GM12878 (cell line): ENCODE measurements around the gene ZNF416. TPM values are rescaled to one million over a fixed set of nuclear protein-coding genes. Genes with fewer than 3 reads are reported as not detected.

Experiments used
- BHLHE40 ChIP-seq, 2 experiments: fragments of 450-650 bp in 1 of 2; IDR thresholded peaks; 2 replicates each; pipeline ENCODE4 v1.6.1; 2011 to 2017; ENCODE audit warnings: low read depth in 2 of 2, borderline replicate concordance in 1 of 2, improper control_type of control experiment in 1 of 2, low read length in 1 of 2, mild to moderate bottlenecking in 1 of 2
- CHD2 ChIP-seq: IDR thresholded peaks from 2 replicates; pipeline ENCODE4 v1.6.1; 2011; ENCODE audit warnings: low read depth, low read length, improper control_type of control experiment, borderline replicate concordance
- CREM ChIP-seq: IDR thresholded peaks from 2 replicates; pipeline ENCODE4 v1.6.1; 2014; ENCODE audit warnings: antibody characterized with exemption, low read depth
- DPF2 ChIP-seq: fragments of 450-650 bp; IDR thresholded peaks from 2 replicates; pipeline ENCODE4 v1.6.1; 2017; ENCODE audit warnings: mild to moderate bottlenecking
- E2F4 ChIP-seq: IDR thresholded peaks from 2 replicates; pipeline ENCODE4 v1.6.1; 2012; ENCODE audit warnings: low read depth, low read length, improper control_type of control experiment
- E2F8 ChIP-seq: fragments of 450-650 bp; IDR thresholded peaks from 2 replicates; pipeline ENCODE4 v1.6.1; 2018; ENCODE audit warnings: mild to moderate bottlenecking, low read depth, moderate library complexity; ENCODE audit not compliant: partially characterized antibody
- EP300 ChIP-seq, 2 experiments: fragments of 150-350 bp in 1 of 2; IDR thresholded peaks; 2 replicates each; pipeline ENCODE4 v1.6.1; 2011 to 2012; ENCODE audit warnings: low read depth in 2 of 2, low read length in 2 of 2, borderline replicate concordance in 1 of 2, improper control_type of control experiment in 1 of 2, inconsistent platforms in 1 of 2; ENCODE audit not compliant: control insufficient read depth in 1 of 2
- EZH2 ChIP-seq: IDR thresholded peaks from 2 replicates; pipeline ENCODE4 v1.6.1; 2012; ENCODE audit warnings: low read depth, mild to moderate bottlenecking, control low read depth, inconsistent platforms, low read length, borderline replicate concordance; ENCODE audit not compliant: control insufficient read depth
- GABPA ChIP-seq: IDR thresholded peaks from 2 replicates; pipeline ENCODE4 v1.6.1; 2014; ENCODE audit warnings: antibody characterized with exemption, low read depth, mild to moderate bottlenecking, inconsistent platforms
- HDAC6 ChIP-seq: fragments of 200-600 bp; sonication (generic); IDR thresholded peaks from one replicate; pipeline ENCODE4 v1.8.0; 2017; ENCODE audit warnings: antibody characterized with exemption; ENCODE audit not compliant: unreplicated experiment
- KDM1A ChIP-seq: fragments of 200-600 bp; sonication (generic); IDR thresholded peaks from 2 replicates; pipeline ENCODE4 v1.6.1; 2016; ENCODE audit warnings: borderline replicate concordance
- PAX5 ChIP-seq: IDR thresholded peaks from 2 replicates; pipeline ENCODE4 v1.6.1; 2011; ENCODE audit warnings: low read depth, low read length, borderline replicate concordance
- POLR2AphosphoS5 ChIP-seq: IDR thresholded peaks from 2 replicates; pipeline ENCODE4 v1.6.1; 2011; ENCODE audit warnings: mild to moderate bottlenecking, low read length, inconsistent platforms
- RAD51 ChIP-seq: fragments of 450-650 bp; IDR thresholded peaks from 2 replicates; pipeline ENCODE4 v1.6.1; 2016; ENCODE audit warnings: moderate library complexity, mild to moderate bottlenecking, inconsistent platforms
- RB1 ChIP-seq: fragments of 450-650 bp; formaldehyde crosslinking; IDR thresholded peaks from 2 replicates; pipeline ENCODE4 v1.6.1; 2017; ENCODE audit warnings: mild to moderate bottlenecking, borderline replicate concordance
- RUNX3 ChIP-seq: IDR thresholded peaks from 2 replicates; pipeline ENCODE4 v1.6.1; 2012; ENCODE audit warnings: low read length, inconsistent platforms
- SPI1 ChIP-seq: IDR thresholded peaks from 2 replicates; pipeline ENCODE4 v1.6.1; 2011; ENCODE audit warnings: low read depth, mild to moderate bottlenecking, low read length, moderate library complexity, borderline replicate concordance; ENCODE audit not compliant: insufficient read depth
- SUPT20H ChIP-seq: IDR thresholded peaks from 2 replicates; pipeline ENCODE4 v1.6.1; 2011; ENCODE audit warnings: low read depth, mild to moderate bottlenecking, low read length, moderate library complexity, borderline replicate concordance; ENCODE audit not compliant: control insufficient read depth
- polyA plus RNA-seq, 11 experiments: library from polyadenylated mRNA; depleted of rRNA in 4 of 11; unstranded in 6 of 11; stranded (reverse) in 5 of 11; fragments of >200 nt; fragmentation: Nextera tagmentation in 4 of 11; fragmentation: Illumina TruSeq in 1 of 11; extraction: Ambion mirVana in 4 of 11; extraction: Trizol in 1 of 11; gene quantifications; 1 replicate in 1 of 11; 2 replicates in 10 of 11; pipeline versions ENCODE4 v1.2.1 to v1.2.3, GENCODE V29; 2011 to 2016; ENCODE audit warnings: inconsistent platforms in 2 of 11, missing spikeins in 2 of 11, low read depth in 1 of 11
- total RNA-seq, 4 experiments: library from RNA; depleted of rRNA in 3 of 4; stranded (reverse); fragments of >200 nt in 3 of 4; fragmentation: Illumina TruSeq in 1 of 4; extraction: Trizol in 1 of 4; gene quantifications; 2 replicates each; pipeline versions ENCODE4 v1.2.1 to v1.2.3, GENCODE V29; 2013 to 2021
- TF ChIP-seq, protein P1 (sequence below): fragments of 450-650 bp; formaldehyde crosslinking; IDR thresholded peaks from 2 replicates; pipeline ENCODE4 v1.4.0; 2022; ENCODE audit warnings: mild to moderate bottlenecking, moderate library complexity
- TF ChIP-seq, protein P2 (sequence below): fragments of 450-650 bp; IDR thresholded peaks from 2 replicates; pipeline ENCODE4 v1.6.1; 2016; ENCODE audit warnings: mild to moderate bottlenecking

ZNF416 gene
- total and polyA plus RNA-seq, 10 of the 15 experiments (the other 5 are each of a cell fraction or from before 2014, with no cell fraction given) = 1.2 to 5.4 (median 4.7) TPM

DNA sequence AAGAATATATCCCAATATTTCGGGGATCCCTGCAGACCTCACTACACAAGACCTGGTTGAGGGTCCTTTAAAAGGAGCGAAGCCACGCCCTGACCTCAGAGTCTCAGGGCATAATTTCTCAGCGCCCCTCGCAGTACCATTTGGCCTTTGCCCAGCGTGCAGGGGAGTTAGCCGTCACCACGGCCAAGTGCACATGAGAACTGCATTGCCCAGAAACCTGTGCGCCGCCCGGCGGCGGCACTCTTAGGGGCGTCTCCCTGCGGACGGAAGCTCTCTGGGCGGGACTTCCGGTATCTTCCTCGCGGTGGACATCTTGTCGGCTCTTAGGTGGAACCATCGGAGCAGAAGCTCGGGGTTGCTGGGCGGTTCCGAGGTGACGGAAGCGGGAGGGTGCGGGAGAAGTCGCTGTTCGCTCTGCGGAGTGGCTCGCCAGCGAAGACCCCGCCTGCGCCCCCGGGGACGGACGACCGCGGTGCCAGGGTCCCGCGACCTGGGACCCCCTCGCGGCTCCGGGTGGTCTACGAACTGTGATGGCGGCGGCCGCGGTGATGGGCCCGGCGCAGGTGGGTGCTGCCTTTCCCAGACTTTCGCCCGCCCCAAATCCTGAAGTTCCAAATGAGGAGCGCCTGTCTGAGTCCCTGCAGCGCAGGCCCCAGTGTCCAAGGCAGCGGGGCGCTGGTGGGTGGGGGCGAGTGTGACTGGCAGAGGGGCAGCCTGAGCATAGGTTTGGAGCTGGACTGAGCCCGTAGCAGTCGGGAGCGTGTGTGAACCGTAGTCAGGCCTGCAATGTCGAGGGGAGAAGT, 35.4 kb upstream of the ZNF416 start, which contains the start of gene ZNF134 (continued):
- TF ChIP-seq, protein P1, sequence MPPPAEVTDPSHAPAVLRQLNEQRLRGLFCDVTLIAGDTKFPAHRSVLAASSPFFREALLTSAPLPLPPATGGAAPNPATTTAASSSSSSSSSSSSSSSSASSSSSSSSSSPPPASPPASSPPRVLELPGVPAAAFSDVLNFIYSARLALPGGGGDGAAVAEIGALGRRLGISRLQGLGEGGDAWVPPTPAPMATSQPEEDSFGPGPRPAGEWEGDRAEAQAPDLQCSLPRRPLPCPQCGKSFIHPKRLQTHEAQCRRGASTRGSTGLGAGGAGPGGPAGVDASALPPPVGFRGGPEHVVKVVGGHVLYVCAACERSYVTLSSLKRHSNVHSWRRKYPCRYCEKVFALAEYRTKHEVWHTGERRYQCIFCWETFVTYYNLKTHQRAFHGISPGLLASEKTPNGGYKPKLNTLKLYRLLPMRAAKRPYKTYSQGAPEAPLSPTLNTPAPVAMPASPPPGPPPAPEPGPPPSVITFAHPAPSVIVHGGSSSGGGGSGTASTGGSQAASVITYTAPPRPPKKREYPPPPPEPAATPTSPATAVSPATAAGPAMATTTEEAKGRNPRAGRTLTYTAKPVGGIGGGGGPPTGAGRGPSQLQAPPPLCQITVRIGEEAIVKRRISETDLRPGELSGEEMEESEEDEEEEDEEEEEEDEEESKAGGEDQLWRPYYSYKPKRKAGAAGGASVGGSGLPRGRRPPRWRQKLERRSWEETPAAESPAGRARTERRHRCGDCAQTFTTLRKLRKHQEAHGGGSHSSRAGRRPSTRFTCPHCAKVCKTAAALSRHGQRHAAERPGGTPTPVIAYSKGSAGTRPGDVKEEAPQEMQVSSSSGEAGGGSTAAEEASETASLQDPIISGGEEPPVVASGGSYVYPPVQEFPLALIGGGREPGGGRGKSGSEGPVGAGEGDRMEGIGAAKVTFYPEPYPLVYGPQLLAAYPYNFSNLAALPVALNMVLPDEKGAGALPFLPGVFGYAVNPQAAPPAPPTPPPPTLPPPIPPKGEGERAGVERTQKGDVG (CRISPR knock-in tag) = no peak
- no peak for TF ChIP-seq EZH2
- no peak for TF ChIP-seq EP300 (IDR thresholded peaks at IDR 0.05; ENCODE audit: borderline replicate concordance in 1 of 2, control insufficient read depth in 1 of 2, low read depth in 2 of 2, low read length in 2 of 2)
- TF ChIP-seq SPI1 = no peak
- no peak for TF ChIP-seq PAX5
- TF ChIP-seq BHLHE40 (IDR thresholded peaks at IDR 0.05; ENCODE audit: borderline replicate concordance in 1 of 2, low read depth in 2 of 2, low read length in 1 of 2) = peak in 1 of 2 experiments; percentile 25; a peak in 1 of 4 replicates
- TF ChIP-seq GABPA = peak; percentile 95
- TF ChIP-seq KDM1A = no peak
- TF ChIP-seq E2F8 = no peak
- no peak for TF ChIP-seq HDAC6
- peak; percentile 52; the same call in 1 of the 2 replicates for TF ChIP-seq CHD2
- TF ChIP-seq E2F4 = 0 out of 2 replicates have a peak, but pooled peaks have one; percentile 10
- no peak for TF ChIP-seq RAD51
- TF ChIP-seq RB1 = 0 out of 2 replicates have a peak, but pooled peaks have one; percentile 38
- TF ChIP-seq, protein P2, sequence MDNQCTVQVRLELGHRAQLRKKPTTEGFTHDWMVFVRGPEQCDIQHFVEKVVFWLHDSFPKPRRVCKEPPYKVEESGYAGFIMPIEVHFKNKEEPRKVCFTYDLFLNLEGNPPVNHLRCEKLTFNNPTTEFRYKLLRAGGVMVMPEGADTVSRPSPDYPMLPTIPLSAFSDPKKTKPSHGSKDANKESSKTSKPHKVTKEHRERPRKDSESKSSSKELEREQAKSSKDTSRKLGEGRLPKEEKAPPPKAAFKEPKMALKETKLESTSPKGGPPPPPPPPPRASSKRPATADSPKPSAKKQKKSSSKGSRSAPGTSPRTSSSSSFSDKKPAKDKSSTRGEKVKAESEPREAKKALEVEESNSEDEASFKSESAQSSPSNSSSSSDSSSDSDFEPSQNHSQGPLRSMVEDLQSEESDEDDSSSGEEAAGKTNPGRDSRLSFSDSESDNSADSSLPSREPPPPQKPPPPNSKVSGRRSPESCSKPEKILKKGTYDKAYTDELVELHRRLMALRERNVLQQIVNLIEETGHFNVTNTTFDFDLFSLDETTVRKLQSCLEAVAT = peak; percentile 98
- no peak for TF ChIP-seq SUPT20H
- TF ChIP-seq CREM = peak; percentile 70; the same call in 1 of the 2 replicates
- peak; percentile 15; the same call in 1 of the 2 replicates for TF ChIP-seq RUNX3
- TF ChIP-seq POLR2AphosphoS5 = peak; percentile 88
- peak; percentile 59; the same call in 1 of the 2 replicates for TF ChIP-seq DPF2
